HG02610 (cell line): ENCODE data around the gene EHD2.
A peak's percentile ranks its signal among the peaks of the same experiment; 100 is the strongest.
"Not testable (repeated sequence)": the region's sequence is repeated elsewhere in the genome, so short reads cannot be mapped to it uniquely, and the experiment has no call there.

Experiments
- ATAC-seq: cut with Tn5 transposase; IDR thresholded peaks from one replicate; pipeline ENCODE4 v1.9.1; 2021; ENCODE audit warnings: mild to moderate bottlenecking, moderate library complexity; ENCODE audit not compliant: unreplicated experiment

Gene EHD2

GRCh38 chr19:47714339-47714738 is 1.1 kb downstream of the EHD2 start:
- no peak for ATAC-seq

DNA sequence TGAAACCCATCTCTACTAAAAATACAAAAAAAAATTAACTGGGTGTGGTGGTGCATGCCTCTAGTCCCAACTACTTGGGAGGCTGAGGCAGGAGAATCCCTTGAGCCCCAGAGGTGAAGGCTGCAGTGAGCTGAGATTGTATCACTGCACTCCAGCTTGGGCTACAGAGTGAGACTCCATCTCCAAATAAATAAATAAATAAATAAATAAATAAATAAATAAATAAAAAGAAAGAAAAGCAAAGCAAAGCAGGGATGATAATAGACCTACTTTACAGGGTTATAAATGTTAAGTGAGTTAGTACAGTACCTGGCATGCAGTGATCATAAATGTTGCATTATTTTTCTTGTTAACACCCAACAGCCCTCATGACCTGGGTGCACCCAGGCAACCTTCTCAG is 1.6 kb downstream of the EHD2 start:
- not testable (repeated sequence) for ATAC-seq

DNA sequence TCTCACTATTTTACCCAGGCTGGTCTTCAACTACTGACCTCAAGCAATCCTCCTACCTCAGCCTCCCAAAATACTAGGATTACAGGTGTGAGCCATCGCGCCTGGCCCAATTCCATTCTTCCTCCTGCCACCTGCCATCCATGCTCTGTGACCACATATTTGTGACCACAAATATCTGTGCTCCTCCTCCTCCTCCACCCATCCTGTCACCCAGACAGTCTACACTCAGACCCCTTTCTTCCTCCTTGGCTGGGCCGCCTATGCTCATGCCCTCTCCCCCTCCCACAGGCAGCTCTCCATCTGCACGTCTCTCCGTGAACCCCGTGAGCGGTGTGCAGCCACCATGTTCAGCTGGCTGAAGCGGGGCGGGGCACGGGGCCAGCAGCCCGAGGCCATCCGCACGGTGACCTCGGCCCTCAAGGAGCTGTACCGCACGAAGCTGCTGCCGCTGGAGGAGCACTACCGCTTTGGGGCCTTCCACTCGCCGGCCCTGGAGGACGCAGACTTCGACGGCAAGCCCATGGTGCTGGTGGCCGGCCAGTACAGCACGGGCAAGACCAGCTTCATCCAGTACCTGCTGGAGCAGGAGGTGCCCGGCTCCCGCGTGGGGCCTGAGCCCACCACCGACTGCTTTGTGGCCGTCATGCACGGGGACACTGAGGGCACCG is 3.2 kb downstream of the EHD2 start:
- ATAC-seq: no peak

DNA sequence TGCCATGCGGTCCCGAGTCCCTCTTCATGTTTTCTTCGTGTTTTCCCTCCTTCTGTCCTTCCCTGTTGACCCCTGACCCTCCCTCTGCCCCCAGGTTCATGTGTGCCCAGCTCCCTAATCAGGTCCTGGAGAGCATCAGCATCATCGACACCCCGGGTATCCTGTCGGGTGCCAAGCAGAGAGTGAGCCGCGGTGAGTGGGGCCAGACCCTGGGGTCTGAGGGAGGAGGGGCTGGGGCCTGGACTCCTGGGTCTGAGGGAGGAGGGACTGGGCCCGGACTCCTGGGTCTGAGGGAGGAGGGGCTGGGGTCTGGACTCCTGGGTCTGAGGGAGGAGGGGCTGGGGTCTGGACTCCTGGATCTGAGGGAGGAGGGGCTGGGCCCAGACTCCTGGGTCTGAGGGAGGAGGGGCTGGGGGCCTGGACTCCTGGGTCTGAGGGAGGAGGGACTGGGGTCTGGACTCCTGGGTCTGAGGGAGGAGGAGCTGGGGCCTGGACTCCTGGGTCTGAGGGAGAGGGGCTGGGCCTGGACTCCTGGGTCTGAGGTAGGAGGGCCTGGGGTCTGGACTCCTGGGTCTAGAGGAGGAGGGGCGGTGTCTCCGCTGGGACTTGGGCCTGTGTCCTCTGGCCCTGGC is 5.3 kb downstream of the EHD2 start:
- not testable (repeated sequence) for ATAC-seq

- ATAC-seq: no peak
Observed at GRCh38 chr19:47719047-47719859, 6.0 kb downstream of the EHD2 start.

GRCh38 chr19:47720669-47721422 is 7.6 kb downstream of the EHD2 start:
- no peak for ATAC-seq

- ATAC-seq: no peak
Observed at GRCh38 chr19:47723581-47723940, 10.3 kb downstream of the EHD2 start.

DNA sequence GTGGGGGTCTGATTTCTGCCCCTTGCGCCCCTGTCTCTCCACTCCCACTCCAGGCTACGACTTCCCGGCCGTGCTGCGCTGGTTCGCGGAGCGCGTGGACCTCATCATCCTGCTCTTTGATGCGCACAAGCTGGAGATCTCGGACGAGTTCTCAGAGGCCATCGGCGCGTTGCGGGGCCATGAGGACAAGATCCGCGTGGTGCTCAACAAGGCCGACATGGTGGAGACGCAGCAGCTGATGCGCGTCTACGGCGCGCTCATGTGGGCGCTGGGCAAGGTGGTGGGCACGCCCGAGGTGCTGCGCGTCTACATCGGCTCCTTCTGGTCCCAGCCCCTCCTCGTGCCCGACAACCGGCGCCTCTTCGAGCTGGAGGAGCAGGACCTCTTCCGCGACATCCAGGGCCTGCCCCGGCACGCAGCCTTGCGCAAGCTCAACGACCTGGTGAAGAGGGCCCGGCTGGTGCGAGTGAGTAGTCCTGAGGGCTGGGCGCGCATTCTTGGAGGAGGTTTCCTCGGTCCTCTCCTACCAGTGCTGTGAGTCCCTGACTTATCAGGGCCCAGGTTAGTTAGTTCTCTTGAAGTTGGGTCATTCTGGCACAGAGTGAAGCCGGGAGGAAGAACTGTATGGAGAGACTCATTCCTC is 12.7 kb downstream of the EHD2 start:
- ATAC-seq: no peak

DNA sequence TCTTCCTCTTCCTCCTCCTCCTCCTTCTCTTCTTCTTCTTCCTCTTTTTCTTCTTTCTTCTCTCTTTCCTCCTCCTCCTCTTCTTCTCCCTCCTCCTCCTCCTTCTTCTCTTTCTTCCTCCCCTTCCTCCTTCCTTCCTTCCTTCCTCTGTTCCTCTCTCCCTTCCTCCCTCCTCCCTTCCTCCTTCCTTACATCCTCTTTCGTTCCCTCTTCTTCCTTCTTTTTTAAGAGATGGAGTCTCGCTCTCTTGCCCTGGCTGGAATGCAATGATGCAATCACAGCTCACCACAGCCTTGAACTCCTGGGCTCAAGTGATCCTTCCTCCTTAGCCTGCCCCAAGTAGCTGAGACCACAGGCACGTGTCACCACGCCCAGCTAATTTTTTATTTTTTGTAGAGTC is 13.2 kb downstream of the EHD2 start:
- no peak for ATAC-seq

DNA sequence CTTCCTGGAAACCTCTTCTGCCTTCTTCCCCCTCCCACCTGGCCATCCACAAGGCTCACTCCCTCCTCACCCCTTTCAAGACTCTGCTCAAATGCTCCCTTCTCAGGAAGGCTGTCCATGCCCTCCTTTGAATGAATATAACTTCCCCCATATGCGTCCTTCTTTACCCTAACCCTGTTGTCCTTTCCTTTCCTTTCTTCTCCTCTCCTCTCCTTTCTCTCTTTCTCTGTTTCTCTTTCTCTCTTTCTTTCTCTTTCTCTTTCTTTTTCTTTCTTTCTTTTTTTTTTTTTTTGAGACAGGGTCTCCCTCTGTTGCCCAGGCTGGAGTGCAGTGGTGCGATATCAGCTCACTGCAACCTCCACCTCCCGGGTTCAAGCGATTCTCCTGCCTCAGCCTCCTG is 15.1 kb downstream of the EHD2 start:
- ATAC-seq: not testable (repeated sequence)

GRCh38 chr19:47729468-47729798 is 16.2 kb downstream of the EHD2 start:
- no peak for ATAC-seq

DNA sequence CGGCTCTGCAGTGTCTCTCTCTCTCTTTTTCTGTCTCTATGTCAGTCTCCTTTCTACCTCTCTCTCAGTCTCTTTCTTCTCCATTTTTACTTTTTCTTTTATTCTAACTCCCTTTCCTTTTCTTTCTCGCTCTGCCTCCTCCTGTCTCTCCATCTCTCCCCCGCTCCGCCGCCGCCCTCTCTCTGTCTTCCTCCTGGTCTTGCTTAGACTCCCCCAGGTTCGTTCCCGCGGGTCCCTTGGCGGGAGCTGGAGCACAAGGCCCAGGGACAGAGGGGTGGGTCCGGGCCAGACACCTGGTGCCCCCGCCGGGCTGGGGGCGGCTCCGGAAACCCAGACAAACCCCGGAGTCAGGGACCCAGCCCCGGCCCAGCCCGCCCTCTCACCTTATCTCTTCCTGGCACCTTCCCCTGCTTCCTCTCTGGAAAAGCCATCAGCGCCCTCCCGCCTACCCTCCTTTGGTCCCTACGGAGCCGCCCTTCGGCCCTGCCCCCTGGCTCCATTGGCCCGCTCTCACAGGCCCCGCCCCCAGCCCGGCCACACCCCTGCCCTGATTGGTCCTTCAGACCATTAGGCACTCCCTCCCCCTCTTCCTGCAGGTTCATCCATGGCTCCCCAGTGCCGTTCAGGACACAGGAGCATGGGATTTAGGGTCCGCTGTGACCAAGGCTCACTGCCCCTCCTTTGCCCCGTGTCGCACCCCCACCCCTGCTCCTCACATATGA is 16.7 kb downstream of the EHD2 start:
- no peak for ATAC-seq

DNA sequence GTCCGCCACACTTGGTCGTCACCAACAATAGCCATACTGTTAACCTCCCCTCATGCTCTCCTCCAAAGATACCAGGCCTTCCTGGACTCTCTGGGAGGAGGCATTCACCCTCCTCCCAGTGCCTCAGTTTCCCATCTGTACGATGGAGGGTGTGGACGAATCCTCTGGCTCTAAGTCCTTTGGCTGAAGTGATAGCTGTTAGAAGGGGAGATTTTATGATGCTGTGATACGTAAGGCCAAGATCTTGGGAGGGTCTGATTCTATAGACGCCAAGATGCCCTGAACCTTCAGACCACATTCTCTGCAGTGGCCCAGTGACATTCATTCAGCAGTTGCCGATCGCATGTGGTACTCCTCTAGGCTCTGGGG is 17.3 kb downstream of the EHD2 start:
- no peak for ATAC-seq

DNA sequence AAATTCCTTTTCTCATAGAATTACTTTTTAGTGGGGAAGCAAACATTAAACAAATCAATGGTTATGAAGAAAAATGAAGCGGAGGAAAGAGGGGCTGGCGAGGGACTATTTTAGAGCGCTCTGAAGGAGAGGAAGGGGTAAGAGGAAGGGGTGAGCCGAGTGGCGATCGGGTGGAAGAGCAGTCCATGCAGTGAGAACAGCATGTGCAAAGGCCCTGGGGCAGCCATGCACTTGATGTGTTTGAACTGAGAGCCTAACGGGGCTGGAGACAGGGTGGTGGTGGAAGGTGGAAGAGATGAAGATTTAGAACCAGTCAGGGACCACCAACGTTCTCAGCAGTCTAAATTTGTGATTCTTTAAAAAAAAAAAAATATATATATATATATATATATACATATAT is 17.7 kb downstream of the EHD2 start:
- ATAC-seq: no peak

DNA sequence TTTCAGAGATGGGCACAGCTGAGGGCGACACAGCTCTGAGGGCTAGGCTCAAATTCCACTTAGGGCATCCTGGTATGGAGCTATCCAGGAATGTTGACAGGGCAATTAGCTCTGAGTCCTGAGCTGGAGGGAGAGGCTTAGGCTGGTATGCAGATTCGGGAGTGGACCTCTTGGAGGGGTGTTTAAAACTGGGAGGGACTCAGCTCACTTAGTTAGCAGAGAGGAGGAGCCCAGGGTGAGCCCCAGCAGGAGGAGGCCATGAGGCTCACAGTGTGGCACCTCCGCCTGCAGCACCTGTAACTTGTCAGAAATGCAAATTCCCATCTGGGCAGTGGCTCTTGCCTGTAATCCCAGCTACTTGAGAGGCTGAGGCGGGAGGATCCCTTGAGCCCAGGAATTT is 21.9 kb downstream of the EHD2 start:
- no peak for ATAC-seq

DNA sequence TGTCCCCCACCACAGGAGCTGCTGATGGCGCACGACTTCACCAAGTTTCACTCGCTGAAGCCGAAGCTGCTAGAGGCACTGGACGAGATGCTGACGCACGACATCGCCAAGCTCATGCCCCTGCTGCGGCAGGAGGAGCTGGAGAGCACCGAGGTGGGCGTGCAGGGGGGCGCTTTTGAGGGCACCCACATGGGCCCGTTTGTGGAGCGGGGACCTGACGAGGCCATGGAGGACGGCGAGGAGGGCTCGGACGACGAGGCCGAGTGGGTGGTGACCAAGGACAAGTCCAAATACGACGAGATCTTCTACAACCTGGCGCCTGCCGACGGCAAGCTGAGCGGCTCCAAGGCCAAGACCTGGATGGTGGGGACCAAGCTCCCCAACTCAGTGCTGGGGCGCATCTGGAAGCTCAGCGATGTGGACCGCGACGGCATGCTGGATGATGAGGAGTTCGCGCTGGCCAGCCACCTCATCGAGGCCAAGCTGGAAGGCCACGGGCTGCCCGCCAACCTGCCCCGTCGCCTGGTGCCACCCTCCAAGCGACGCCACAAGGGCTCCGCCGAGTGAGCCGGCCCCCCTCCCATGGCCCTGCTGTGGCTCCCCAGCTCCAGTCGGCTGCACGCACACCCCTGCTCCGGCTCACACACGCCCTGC is 27.8 kb downstream of the EHD2 start:
- no peak for ATAC-seq

DNA sequence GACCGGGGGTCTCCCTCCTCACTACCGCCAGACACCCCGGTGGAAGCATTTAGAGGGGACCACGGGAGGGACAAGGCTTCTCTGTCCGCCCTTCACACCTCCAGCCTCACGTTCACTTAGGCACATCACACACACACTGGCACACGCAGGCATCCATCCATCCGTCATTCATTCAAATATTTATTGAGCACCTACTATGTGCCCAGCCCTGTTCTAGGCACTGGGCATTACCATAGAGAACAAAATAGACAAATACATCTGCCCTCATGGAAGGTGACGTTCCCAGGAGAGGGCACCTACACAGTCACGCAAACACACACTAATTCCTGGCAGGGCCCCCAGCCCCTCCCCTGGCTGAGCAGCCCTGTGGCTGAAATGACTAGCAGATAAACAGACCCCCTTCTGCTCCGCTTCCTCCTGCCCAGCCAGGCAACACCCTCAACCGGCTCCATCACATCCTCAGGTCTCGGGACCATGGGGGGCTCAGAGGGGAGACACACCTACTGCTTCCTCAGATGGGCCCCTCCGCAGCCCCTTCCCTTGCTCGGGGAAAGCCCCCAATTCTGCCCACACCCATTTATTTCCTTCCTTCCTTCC is 28.4 kb downstream of the EHD2 start:
- ATAC-seq: no peak

DNA sequence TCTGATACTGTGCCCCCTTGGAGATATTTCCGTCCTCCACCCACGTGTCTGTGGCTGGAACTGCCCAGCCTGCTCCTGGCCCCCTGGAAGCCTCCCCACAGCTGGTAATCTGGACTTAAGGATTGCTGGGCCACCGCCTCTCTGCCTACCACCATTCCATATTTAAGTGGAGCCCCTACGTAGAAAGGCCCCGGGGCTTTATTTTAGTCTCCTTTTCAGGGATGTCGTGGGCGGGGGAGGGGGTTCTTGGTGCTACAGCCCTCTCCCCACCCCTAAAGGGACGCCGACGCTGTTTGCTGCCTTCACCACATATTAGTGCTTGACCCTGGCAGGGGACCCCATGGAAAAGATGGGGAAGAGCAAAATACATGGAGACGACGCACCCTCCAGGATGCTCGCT is 29.4 kb downstream of the EHD2 start:
- no peak for ATAC-seq

- peak; percentile 60 for ATAC-seq
Observed at GRCh38 chr19:47745010-47745901, 32.0 kb downstream of the EHD2 start, which contains the start of gene NOP53. TSS of gene NOP53 (plus strand) at chr19:47745546. CDS start at chr19:47745560, 14 bp downstream.
